HL-60/S4 (cell line): ENCODE measurements around the gene MEIS2.

ENCODE experiments used
- in situ Hi-C: fragments of 300-500 bp; cut with MboI; formaldehyde crosslinking; loops from 2 replicates; pipeline ENCODE4 v1.14.3; 2022; ENCODE audit warnings: low sequenced_read_pairs

The MEIS2 gene

GRCh38 chr15:36977659-36978058, 122.7 kb downstream of the MEIS2 start:
- in situ Hi-C loops, result no loop called here

GRCh38 chr15:36972704-36973103, 127.6 kb downstream of the MEIS2 start:
- in situ Hi-C loops, result no loop called here

DNA sequence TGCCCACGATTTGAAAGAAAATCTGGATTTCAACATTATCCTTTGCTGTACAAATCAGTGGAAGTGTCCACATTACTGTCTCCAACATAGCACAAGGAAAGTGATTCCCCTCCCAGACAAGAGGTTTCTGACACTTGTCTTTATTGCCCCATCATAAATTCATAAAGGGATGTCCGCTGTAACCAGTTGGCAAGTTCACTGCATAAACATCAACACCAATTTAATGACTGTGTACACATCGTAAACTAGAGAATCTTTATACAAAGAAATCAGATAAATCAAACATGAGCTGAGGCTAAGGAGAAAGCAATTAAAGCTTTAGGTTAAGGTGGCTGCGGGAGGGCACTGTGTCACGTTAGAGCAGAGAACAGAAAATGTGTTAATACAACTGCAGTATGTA, 129.8 kb downstream of the MEIS2 start:
- in situ Hi-C loops, result no loop called here

DNA sequence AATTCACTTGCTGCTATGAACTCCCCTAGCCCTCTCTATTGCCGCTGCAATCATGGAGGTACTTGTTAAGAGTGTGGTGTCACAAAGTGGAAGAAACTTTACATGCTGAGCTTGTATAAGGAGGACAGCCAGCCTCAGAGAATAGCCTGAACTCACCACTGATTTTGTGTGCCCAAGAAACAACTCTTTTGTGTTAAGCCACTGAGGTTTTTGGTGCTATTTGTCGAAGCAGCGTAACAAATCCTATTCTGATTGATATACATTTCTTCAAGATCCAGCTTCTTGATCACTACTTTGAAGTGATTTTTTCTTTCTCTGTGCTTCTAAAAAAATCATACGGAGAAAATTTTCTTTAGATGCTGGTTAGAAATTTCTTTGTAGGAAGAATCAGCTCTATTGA, 132.4 kb downstream of the MEIS2 start:
- in situ Hi-C loops, result no loop called here

- in situ Hi-C loops, result no loop called here
Measured at GRCh38 chr15:36966708-36967107, 133.6 kb downstream of the MEIS2 start.

DNA sequence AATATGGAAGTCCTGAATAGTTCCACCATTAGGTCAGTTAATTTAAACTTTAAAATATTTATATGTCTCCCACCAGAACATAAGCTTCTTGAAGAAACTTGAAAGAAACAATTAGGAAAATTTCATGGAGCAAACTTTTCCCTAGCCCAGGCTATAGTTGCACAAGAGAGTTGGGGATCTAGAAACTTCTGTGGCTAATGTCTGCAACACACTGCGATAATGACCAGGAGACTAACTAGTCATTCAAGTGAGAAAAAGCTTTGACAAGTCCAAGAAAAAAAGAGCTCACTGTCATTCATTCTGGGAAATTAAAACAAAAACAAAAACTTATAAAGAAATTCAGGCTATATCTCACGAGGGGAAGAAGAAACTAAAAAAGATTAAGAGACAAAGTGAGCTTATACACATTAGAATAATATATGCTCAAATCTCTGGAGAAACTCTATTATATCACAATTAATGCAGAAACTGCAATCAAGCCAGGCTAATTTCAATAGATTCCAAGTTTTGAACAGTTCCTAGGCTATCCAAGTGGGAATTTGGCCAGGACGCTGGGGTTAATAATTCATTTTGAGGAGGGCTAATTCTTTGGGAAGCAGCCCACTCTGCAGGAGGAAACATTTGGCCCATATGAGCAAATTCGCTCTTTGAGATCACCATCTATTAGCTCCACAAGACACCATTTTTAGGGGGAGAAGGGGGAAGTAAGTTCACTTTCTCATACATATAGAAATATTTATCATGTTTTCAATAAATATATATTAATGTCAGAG, 134.6 kb downstream of the MEIS2 start:
- in situ Hi-C loops, result no loop called here

DNA sequence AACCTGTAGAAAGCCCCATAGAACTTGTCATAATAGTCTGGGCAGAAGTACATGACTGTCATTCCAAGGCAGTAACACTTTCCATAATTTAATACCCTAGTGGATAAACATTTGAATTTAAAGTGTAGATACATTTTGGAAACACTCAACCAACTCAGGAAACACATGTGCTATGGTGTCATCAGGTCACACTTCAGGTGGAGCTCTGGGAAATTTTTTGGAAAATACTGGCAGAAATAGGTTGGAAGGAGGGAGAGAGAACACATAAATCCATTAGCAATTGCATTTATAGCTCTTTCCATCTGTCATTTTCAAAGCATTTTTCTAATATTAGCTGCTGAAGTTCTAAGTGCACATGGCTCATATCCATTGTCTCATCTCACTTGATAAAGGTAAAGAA, 135.7 kb downstream of the MEIS2 start:
- in situ Hi-C loops, result no loop called here

- in situ Hi-C loops, result no loop called here
Measured at GRCh38 chr15:36961956-36962355, 138.4 kb downstream of the MEIS2 start.

- in situ Hi-C loops, result no loop called here
Measured at GRCh38 chr15:36960947-36961227, 139.5 kb downstream of the MEIS2 start.

- in situ Hi-C loops, result no loop called here
Measured at GRCh38 chr15:36960179-36960946, 140.0 kb downstream of the MEIS2 start.

GRCh38 chr15:36959746-36960145, 140.6 kb downstream of the MEIS2 start:
- in situ Hi-C loops, result no loop called here

- in situ Hi-C loops, result no loop called here
Measured at GRCh38 chr15:36958606-36959005, 141.7 kb downstream of the MEIS2 start.

- in situ Hi-C loops, result no loop called here
Measured at GRCh38 chr15:36954486-36954885, 145.9 kb downstream of the MEIS2 start.

GRCh38 chr15:36953346-36953745, 147.0 kb downstream of the MEIS2 start:
- in situ Hi-C loops, result no loop called here

DNA sequence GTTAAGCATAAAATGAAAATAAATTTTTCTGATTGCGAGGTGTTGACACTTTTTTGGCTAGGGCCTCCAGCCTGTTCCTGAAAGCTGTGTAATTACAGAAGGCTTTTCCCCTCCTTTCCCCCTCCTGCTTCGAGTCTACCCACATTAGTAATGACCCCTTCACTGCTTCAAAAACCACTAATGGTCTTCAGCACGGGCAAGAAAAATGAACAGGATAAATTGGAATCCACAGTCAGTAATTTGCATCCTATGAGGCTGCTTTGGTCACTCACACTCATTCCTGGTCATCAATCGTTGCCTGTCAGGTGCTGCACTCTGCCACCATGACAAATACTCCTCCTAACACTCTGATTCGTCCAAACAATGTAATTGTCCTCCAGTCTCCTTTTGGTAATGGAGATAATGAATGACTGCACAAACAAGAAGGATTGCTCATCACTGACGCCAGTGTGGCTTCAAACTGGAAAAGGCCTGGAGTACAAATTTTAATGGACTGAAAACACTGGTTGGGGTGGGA, 148.6 kb downstream of the MEIS2 start:
- in situ Hi-C loops, result no loop called here

DNA sequence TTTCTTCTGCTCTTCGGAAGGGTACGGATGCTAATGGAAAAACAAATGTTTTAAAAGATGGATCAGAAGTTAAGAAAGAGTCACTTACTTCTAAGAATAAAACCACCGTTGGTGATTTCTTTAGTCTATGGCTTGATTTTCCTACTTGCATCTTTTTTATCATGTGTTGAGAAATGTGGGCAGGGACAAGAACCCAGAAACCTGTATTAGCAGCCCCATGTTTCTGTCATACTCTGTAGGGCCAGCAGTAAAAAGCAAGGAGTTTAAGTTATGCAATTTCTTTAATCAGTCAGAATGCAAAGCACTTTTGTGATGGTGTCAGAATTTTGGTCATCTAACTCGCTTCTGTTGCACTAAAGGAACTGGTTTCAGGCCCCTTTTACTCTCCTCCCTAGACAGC, 150.0 kb downstream of the MEIS2 start:
- in situ Hi-C loops, result no loop called here

GRCh38 chr15:36948982-36949381, 151.4 kb downstream of the MEIS2 start:
- in situ Hi-C loops, result no loop called here

DNA sequence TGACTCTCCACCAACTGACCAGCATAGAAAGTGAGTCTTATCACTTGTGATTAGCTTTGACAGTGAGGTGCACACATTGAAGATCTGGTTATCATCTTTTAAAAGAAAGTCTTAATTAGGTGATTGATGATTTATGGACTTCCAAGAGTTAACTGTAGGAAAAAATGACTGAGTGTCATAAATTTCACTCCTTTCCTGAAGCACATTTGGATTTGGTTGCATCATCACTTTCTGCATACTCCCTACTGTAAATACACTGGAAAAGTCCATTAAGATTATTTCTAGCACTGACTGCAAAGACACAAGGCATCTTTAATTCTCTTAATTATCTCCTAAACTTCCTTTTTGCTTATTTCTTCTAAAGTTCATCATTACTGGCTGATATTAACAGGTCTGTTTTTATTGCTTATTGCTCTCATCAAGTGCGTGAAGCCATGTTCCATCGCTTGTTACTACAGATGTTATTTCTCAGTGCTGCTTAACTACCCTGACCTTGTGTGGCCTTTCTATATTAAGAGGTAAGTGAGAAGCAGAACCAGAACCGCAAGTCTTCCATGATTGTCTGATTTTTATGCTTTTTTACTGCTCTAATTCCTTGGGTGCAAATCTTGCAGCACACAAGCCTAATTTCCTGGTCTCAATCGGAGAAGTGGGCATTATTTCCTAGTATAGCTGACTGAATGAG, 153.2 kb downstream of the MEIS2 start:
- in situ Hi-C loops, result no loop called here

GRCh38 chr15:36944442-36944841, 155.9 kb downstream of the MEIS2 start:
- in situ Hi-C loops, result no loop called here

GRCh38 chr15:36943508-36944361, 156.6 kb downstream of the MEIS2 start:
- in situ Hi-C loops, result no loop called here
